Naive B cell (primary cell): ENCODE data around the gene HS6ST2. TPM values are rescaled to one million over a fixed set of nuclear protein-coding genes. Genes with fewer than 3 reads are reported as not detected.

Experiments
- ATAC-seq, 2 donors: fragments of 150-1000 bp; cut with Tn5 transposase; 2 replicates each; pipeline ENCODE4 v1.10.0; 2021; ENCODE audit warnings: low read depth in 2 of 2, mild to moderate bottlenecking in 2 of 2, moderate library complexity in 2 of 2
- DNase-seq: peaks from one replicate; pipeline ENCODE4 v3.0.0; 2022
- H3K27ac Mint-ChIP-seq, 6 donors: one replicate each; pipeline ENCODE4 v1.8.0; 2020 to 2022; ENCODE audit warnings: mild to moderate bottlenecking in 6 of 6, mixed read lengths in 6 of 6, moderate library complexity in 5 of 6, inconsistent platforms in 2 of 6
- H3K27me3 Mint-ChIP-seq, 3 donors: one replicate each; pipeline ENCODE4 v1.8.0; 2021 to 2022; ENCODE audit warnings: mixed read lengths in 3 of 3, mild to moderate bottlenecking in 1 of 3
- H3K36me3 Mint-ChIP-seq, 2 donors: one replicate each; pipeline ENCODE4 v1.8.0; 2020 to 2022; ENCODE audit warnings: mixed read lengths in 2 of 2, inconsistent platforms in 1 of 2, mild to moderate bottlenecking in 1 of 2
- H3K4me1 Mint-ChIP-seq, 3 donors: one replicate each; pipeline ENCODE4 v1.8.0; 2020 to 2022; ENCODE audit warnings: mixed read lengths in 3 of 3, inconsistent platforms in 1 of 3, mild to moderate bottlenecking in 1 of 3, moderate library complexity in 1 of 3
- H3K4me3 Mint-ChIP-seq, 8 donors: one replicate each; pipeline ENCODE4 v1.8.0; 2020 to 2022; ENCODE audit warnings: mild to moderate bottlenecking in 8 of 8, mixed read lengths in 8 of 8, moderate library complexity in 8 of 8, inconsistent platforms in 2 of 8
- H3K9me3 Mint-ChIP-seq, 7 donors: one replicate each; pipeline ENCODE4 v1.8.0; 2020 to 2022; ENCODE audit warnings: mixed read lengths in 7 of 7, mild to moderate bottlenecking in 5 of 7, inconsistent platforms in 2 of 7, moderate library complexity in 1 of 7
- polyA plus RNA-seq, 6 donors: library from polyadenylated mRNA; unstranded; fragments of 300-500 nt; fragmentation: Illumina TruSeq; gene quantifications; one replicate each; pipeline ENCODE4 v1.2.3, GENCODE V29; 2021; ENCODE audit warnings: low read depth in 6 of 6

The HS6ST2 gene
- polyA plus RNA-seq, 6 donors from 2014 or later = not detected

DNA sequence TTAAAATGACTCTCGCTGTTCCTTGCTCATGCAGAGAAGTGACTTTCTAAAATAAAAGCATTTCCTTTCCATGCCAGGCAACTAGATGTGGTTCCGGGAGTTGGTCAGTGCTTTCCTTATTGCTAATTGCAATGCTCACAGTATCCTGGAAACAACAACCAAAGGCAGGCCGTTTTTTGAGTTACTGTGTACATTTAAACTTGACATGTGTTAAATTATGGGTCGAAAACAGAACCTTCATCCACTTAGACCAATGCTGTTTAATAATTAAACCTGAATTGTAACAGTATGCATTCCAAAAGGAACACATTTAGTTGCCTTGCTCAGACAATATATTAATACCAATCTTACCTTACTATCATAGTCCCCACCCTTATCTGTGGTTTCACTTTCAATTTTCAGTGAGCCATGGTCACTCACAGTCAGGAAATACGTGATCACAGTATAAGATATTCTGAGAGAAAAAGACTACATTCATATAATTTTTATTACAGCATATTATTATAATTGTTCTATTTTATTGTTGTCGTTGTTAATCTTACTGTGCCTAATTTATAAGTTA, 102.6 kb downstream of the HS6ST2 start:
- Mint-ChIP-seq H3K4me1 (no peaks in the 10 kb centered on the region), H3K9me3 (peaks cover 0 to 4% (median 0%) of the 10 kb centered on the region in 7 donors), H3K27ac (no peak overlapping the region), H3K4me3 (no peak overlapping the region), H3K27me3 (peaks cover 0 to 7% (median 0%) of the 10 kb centered on the region in 3 donors), H3K36me3 (no peaks in the 10 kb centered on the region)
- DNase-seq (no peak), ATAC-seq (no peak)

DNA sequence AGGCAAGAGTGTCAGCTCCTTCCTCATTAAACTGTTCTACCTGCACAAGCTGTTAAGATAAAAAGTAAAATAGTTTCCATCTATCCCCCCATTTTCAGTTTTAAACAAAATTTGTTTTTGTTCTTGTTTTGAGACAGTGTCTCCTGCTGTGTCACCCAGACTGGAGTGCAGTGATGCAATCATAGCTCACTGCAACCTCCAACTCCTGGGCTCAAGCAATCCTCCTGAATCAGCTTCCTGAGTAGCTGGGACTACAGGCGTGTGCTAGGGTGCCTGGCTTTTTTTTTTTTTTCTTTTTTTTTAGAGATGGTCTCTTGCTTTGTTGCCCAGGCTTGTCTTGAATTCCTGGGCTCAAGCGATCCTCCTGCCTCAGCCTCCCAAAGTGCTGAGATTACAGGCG, 105.4 kb downstream of the HS6ST2 start:
- no peak overlapping the region for H3K4me3 Mint-ChIP-seq
- ATAC-seq (no peak), DNase-seq (no peak)
- no peaks in the 10 kb centered on the region for H3K4me1 Mint-ChIP-seq
- H3K9me3 Mint-ChIP-seq = no peaks in the 10 kb centered on the region
- H3K27ac Mint-ChIP-seq = no peak overlapping the region
- H3K27me3 Mint-ChIP-seq = peaks cover 0 to 16% (median 7%) of the 10 kb centered on the region in 3 donors
- no peaks in the 10 kb centered on the region for H3K36me3 Mint-ChIP-seq

DNA sequence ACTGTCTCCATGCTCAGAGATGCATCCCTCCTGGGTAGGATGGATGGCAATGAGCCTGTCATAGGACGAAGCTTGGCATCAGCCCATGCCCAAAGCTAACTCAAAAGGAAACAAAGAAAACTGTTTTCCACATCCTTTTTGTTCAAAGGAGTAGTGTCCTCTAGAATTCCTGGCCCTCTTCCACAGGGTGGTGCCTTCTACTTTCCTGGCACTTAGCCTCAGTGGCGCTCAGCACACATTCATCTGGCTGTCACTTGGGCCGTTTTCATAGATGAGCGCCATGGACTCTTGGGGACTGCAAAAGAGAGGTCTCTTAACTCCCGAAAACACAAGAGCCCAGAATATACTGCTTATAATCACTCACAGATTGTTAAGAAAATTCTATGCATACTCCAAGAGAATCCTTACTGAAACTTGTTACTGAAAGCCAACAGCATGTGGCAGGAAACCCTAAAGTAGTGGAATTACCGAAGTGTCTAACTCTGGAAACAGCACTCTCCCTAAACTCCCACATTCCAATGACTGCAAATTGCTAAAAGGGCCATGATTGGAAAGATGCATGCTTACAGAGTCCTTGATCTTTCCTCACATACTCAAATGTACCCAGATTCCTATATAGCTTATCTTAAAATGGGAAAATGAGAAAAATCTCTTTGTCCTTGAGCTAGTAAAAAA, 110.0 kb downstream of the HS6ST2 start:
- Mint-ChIP-seq H3K4me3 (no peak overlapping the region), H3K36me3 (no peaks in the 10 kb centered on the region), H3K4me1 (no peaks in the 10 kb centered on the region), H3K9me3 (no peaks in the 10 kb centered on the region), H3K27ac (no peak overlapping the region), H3K27me3 (peaks cover 0 to 16% (median 7%) of the 10 kb centered on the region in 3 donors)
- ATAC-seq (no peak), DNase-seq (no peak)

DNA sequence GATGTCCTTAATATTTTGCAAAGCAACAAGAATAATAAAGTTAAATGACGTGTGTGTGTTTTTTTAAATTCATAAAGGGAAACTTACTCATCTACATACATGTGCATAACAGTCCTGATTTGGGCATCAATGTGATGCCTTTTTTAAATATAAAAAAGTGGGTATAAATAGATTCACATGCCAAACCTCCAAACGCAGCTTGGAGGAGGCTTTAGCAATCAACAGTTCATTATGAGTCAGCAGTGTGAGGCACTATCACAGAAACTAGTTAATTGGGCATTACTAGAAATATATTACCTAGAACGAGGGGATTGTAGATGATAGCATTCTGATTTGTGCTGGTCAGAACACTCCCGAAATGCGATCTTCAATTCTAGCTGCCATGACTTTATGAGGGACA, 115.1 kb downstream of the HS6ST2 start:
- ATAC-seq (no peak), DNase-seq (no peak)
- Mint-ChIP-seq H3K4me1 (no peaks in the 10 kb centered on the region), H3K4me3 (no peak overlapping the region), H3K27ac (no peak overlapping the region), H3K36me3 (no peaks in the 10 kb centered on the region), H3K9me3 (peaks cover 0 to 3% (median 0%) of the 10 kb centered on the region in 7 donors), H3K27me3 (peaks cover 0 to 8% (median 0%) of the 10 kb centered on the region in 3 donors)

DNA sequence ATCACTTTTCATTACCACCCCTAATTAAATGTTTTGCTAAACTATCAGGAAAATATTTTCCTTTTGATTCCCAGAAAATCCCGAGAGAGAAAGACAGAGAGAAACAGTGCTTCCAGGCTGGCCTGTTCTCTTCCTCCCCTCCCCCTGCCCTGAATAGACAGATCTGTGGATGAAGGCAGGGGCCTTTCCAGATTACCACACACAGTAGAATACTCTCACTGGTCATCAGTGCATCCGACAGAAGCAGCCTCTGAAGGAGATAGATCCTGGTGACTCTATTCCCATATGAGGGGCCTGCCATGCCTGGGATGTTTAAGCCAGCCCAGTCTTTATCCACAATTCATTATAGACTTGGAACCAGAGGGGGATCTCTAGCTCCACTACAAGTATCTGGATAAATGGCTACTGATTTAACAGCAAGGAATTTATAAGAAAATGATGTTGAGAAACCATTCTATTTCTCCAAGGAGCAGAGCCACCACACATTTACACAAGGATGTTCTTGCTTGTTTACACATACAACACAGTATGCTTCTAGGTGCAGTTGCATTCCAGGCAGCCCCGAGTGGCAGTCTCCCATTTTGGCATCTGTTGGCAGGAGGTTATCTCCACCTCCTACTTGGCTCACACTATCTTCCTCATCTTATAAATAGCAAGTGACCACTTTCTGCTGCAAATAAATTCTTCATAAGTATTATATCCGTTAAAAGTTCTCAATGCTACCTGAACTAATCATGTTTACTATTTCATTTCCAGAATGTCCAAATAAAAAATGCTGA, 115.8 kb downstream of the HS6ST2 start:
- H3K4me1 Mint-ChIP-seq = no peaks in the 10 kb centered on the region
- no peak overlapping the region for H3K4me3 Mint-ChIP-seq
- peaks cover 0 to 11% (median 0%) of the 10 kb centered on the region in 3 donors for H3K27me3 Mint-ChIP-seq
- peaks cover 0 to 3% (median 0%) of the 10 kb centered on the region in 7 donors for H3K9me3 Mint-ChIP-seq
- no peaks in the 10 kb centered on the region for H3K36me3 Mint-ChIP-seq
- ATAC-seq (no peak), DNase-seq (no peak)
- no peak overlapping the region for H3K27ac Mint-ChIP-seq

DNA sequence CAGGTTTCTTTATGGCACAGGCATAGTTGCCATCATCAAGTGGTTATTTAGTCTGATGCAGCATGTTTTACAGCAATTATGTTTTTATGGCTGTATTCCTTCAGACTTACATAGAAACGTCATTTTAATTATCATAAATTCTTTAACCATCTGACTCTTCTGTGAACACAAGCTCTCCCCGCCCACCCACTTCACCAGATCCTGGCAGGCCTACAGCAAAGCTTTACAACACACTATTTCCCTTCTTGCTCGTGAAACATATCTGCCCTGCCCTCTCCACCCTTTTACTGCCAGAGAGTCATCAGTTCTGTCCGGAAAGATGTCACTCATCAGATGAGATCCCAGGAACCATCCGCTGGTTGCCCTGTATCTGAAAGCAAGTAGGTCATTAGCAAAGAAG, 120.5 kb downstream of the HS6ST2 start:
- peaks cover 0 to 3% (median 0%) of the 10 kb centered on the region in 7 donors for H3K9me3 Mint-ChIP-seq
- H3K27ac Mint-ChIP-seq = no peak overlapping the region
- no peak overlapping the region for H3K4me3 Mint-ChIP-seq
- no peak for ATAC-seq
- no peaks in the 10 kb centered on the region for H3K36me3 Mint-ChIP-seq
- H3K4me1 Mint-ChIP-seq = no peaks in the 10 kb centered on the region
- DNase-seq = no peak
- H3K27me3 Mint-ChIP-seq = peaks cover 0 to 17% (median 5%) of the 10 kb centered on the region in 3 donors

DNA sequence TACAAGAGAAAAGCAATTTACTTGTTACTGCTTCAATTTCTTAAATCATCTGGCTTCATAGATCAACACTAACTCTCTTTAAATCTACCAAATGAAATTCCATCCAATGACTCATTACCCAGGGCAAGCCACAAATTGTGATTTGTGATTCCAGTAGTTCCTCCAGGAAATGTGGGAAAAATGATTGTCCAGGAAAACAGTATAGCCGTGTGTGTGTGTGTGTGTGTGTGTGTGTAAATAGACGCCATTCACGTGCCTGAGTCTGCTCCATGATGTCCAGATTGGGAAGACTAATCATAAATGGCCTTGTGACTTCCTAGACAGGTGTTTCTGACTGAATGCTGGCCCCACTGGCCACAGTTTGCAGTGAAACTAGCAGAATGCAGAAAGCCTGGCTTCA, 121.3 kb downstream of the HS6ST2 start:
- no peak overlapping the region for H3K4me3 Mint-ChIP-seq
- ATAC-seq = no peak
- H3K27ac Mint-ChIP-seq = no peak overlapping the region
- no peak for DNase-seq
- H3K36me3 Mint-ChIP-seq = no peaks in the 10 kb centered on the region
- peaks cover 0 to 17% (median 5%) of the 10 kb centered on the region in 3 donors for H3K27me3 Mint-ChIP-seq
- peaks cover 0 to 3% (median 0%) of the 10 kb centered on the region in 7 donors for H3K9me3 Mint-ChIP-seq
- no peaks in the 10 kb centered on the region for H3K4me1 Mint-ChIP-seq

DNA sequence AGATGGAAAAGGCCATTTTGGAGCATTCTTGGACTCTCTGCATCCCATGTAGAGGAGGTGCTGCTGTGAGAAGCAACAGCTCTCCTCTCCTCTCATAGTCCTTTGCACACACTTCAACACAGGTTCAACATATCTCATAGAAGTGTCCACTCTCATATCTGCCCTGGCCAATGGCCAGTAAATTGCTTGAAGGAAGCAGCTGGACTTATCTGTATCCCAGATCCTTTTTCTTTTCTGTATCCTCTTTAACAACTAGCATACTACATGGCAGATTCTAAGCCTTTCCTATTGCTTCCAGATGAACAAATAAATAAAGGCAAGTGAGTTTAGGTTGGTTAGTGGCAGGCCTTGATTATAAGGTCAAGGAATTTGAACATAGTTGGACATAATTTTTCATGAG, 122.0 kb downstream of the HS6ST2 start:
- Mint-ChIP-seq H3K4me1 (no peaks in the 10 kb centered on the region), H3K36me3 (no peaks in the 10 kb centered on the region), H3K9me3 (peaks cover 0 to 3% (median 0%) of the 10 kb centered on the region in 7 donors), H3K4me3 (no peak overlapping the region), H3K27me3 (peaks cover 0 to 17% (median 5%) of the 10 kb centered on the region in 3 donors), H3K27ac (no peak overlapping the region)
- ATAC-seq = no peak
- DNase-seq = no peak

DNA sequence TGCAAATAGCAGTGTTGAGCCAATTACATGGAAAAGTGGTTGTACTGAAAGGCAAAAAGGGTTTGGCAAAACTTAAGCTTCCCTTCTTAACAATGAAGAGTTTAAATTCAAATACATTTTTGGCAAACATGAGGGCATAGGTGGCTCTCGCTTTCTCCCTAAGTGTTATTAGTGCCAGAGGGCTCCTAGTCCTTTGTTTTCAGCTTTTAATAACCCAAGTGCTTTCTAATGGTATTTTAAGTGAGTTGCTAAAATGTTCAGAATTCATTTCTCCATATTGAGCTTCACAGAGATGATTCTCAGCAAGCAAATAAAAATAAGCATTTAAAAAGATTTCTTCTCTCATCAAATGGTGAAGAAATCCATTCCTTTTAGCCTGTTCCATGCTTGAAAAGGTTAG, 123.7 kb downstream of the HS6ST2 start:
- ATAC-seq (no peak), DNase-seq (no peak)
- Mint-ChIP-seq H3K9me3 (peaks cover 0 to 3% (median 0%) of the 10 kb centered on the region in 7 donors), H3K27ac (no peak overlapping the region), H3K4me1 (no peaks in the 10 kb centered on the region), H3K36me3 (no peaks in the 10 kb centered on the region), H3K4me3 (no peak overlapping the region), H3K27me3 (peaks cover 0 to 9% (median 5%) of the 10 kb centered on the region in 3 donors)

DNA sequence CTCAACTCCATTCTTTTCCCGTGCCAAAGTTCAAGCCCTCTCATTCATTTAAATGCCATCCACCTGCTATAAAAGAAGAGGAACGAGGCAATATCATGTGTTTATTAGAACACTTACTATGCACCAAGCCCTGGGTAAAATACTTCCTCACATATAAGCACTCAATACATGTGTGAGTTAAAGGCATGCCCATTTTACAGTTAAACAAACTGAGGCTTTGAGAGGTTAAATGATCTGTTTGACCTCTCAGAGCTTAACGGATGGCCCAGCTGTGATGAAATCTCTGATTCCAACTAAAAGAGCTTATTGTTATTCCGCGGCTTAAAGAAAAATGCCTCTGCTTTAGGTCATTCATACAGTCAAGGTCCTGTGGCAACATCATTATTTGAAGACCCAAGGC, 124.3 kb downstream of the HS6ST2 start:
- no peak overlapping the region for H3K27ac Mint-ChIP-seq
- no peak overlapping the region for H3K4me3 Mint-ChIP-seq
- peaks cover 0 to 9% (median 5%) of the 10 kb centered on the region in 3 donors for H3K27me3 Mint-ChIP-seq
- no peaks in the 10 kb centered on the region for H3K4me1 Mint-ChIP-seq
- ATAC-seq (no peak), DNase-seq (no peak)
- no peaks in the 10 kb centered on the region for H3K36me3 Mint-ChIP-seq
- H3K9me3 Mint-ChIP-seq = no peaks in the 10 kb centered on the region

DNA sequence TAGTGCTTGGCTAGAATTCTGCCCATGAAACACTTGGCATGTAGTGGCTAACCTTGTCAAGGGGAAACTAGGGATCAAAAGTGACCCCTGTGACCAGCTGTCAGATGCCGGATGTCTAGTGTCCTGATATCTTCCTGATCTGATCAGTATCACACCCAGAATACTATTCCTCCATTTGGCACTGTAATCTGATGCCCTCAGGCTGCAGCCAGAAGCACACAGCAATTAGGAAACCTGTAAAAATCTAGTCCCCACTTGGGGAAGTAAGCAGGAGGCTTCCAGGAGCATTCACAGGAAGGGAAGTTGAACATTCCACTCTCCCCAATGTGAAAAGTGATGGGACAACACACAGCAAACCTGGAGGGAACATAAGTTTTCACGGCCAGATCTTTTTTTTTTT, 125.1 kb downstream of the HS6ST2 start:
- H3K27ac Mint-ChIP-seq = no peak overlapping the region
- no peaks in the 10 kb centered on the region for H3K36me3 Mint-ChIP-seq
- peaks cover 0 to 9% (median 5%) of the 10 kb centered on the region in 3 donors for H3K27me3 Mint-ChIP-seq
- H3K4me1 Mint-ChIP-seq = no peaks in the 10 kb centered on the region
- no peak overlapping the region for H3K4me3 Mint-ChIP-seq
- no peaks in the 10 kb centered on the region for H3K9me3 Mint-ChIP-seq
- DNase-seq (no peak), ATAC-seq (no peak)

DNA sequence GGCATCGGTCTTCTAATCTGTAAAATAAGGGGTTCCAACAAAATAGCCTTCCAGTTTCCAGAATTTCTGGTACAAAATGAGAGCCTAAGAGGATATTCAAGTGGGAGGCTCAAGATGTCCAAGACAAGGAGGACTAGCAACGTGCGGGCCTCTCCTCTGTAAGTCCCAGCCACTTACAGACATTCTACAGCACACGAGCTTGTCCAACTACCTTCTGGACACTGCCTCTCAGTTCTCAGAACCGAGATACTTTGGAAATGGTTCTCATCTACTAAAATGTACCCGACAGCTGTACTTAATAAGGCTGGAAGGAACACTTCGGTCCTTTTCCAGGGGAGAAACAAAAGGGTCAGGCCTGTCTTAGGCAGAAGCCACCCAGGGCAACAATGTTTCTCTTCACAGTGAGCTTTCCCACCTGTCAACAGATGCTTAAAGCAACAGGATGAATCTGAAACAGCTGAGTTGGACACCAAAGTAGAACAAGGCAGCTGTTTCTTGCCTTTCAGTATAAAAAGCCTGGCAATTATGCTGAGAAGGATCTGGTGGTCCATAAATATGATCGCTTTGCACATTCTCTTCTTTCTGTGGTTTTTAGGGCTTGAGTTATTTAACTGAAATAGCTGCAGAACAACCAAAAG, 127.0 kb downstream of the HS6ST2 start:
- Mint-ChIP-seq H3K27ac (no peak overlapping the region), H3K4me3 (no peak overlapping the region), H3K27me3 (peaks cover 0 to 8% (median 0%) of the 10 kb centered on the region in 3 donors), H3K4me1 (no peaks in the 10 kb centered on the region), H3K36me3 (no peaks in the 10 kb centered on the region), H3K9me3 (peaks cover 0 to 1% (median 0%) of the 10 kb centered on the region in 7 donors)
- DNase-seq (no peak), ATAC-seq (no peak)

DNA sequence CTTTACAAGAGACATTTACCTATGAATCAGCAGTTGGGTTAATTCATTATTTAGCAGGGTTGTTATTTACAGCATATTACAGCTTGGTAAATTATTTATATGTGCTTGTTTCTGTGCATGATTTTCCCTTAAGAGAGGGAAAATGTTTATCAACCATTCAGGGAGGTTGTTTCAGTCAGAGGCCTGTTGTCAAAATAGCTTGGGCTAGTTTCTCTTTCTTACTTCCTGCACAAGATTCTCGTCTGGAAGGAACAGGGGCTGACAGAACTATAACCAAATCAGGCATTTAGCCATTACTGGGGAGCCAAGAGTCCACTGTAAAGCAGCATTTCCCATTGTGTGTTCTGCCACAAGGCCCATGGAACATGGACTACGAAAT, 135.8 kb downstream of the HS6ST2 start:
- DNase-seq (no peak), ATAC-seq (no peak)
- Mint-ChIP-seq H3K27me3 (peaks cover 0 to 8% (median 0%) of the 10 kb centered on the region in 3 donors), H3K27ac (no peak overlapping the region), H3K4me1 (no peaks in the 10 kb centered on the region), H3K36me3 (no peaks in the 10 kb centered on the region), H3K9me3 (peaks cover 0 to 1% (median 0%) of the 10 kb centered on the region in 7 donors), H3K4me3 (no peak overlapping the region)
